HG03108 (cell line): Measurements from ENCODE around the gene TRPC4AP.

Source experiments
- ATAC-seq: cut with Tn5 transposase; IDR thresholded peaks from one replicate; pipeline ENCODE4 v1.9.1; 2021; ENCODE audit warnings: moderate library complexity; ENCODE audit not compliant: unreplicated experiment

TRPC4AP gene

DNA sequence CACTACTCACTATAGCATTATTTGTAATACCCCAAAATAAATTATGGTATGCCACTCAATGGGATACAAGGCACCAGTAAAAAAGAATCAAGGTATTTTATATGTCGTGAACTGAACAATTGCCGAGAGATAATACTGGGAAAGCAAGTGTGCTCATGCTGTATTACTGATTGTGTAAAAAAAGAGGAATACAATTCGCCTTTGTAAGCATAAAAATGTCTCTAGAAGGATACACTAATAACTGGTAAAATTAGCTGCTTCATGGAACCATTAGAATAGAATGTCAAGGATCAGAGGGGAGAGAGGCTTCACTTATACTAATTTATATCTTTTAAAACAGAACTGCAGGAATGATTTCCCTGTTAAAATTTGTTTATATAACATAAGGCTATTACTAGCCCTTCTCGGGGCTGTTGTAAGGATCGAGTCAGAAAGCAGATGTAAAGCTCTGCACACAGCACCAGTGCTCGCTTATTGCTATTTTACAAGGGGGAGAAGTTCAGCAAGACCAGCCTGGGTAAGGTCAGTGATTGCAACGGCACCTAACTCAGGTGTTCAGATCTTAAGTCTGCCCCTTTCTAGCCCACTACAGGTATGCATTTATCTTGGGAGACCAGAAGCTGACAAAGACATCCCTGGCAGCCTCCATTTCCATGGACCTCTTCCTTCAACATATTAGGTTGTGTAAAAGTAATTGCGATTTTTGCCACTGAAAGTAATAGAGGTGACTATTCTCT is 75.3 kb downstream of the TRPC4AP start:
- ATAC-seq: no peak

DNA sequence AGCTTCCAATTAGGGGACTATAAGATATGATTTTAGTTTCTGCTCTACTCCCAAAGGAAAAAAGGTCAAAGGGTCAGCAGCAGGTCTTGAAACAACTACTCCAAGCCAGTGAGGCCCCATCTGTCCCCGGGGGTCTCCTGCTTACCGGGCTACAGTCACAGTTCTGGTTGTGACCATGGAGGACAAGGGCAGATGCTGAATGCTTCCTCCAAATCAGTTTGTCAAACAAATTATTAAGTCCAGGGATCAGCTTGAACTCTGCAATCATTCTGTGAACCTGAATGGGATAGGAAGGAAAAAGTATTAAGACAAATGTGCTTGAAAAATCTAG is 76.8 kb downstream of the TRPC4AP start:
- no peak for ATAC-seq

GRCh38 chr20:35014537-35014936 is 78.1 kb downstream of the TRPC4AP start:
- no peak for ATAC-seq

DNA sequence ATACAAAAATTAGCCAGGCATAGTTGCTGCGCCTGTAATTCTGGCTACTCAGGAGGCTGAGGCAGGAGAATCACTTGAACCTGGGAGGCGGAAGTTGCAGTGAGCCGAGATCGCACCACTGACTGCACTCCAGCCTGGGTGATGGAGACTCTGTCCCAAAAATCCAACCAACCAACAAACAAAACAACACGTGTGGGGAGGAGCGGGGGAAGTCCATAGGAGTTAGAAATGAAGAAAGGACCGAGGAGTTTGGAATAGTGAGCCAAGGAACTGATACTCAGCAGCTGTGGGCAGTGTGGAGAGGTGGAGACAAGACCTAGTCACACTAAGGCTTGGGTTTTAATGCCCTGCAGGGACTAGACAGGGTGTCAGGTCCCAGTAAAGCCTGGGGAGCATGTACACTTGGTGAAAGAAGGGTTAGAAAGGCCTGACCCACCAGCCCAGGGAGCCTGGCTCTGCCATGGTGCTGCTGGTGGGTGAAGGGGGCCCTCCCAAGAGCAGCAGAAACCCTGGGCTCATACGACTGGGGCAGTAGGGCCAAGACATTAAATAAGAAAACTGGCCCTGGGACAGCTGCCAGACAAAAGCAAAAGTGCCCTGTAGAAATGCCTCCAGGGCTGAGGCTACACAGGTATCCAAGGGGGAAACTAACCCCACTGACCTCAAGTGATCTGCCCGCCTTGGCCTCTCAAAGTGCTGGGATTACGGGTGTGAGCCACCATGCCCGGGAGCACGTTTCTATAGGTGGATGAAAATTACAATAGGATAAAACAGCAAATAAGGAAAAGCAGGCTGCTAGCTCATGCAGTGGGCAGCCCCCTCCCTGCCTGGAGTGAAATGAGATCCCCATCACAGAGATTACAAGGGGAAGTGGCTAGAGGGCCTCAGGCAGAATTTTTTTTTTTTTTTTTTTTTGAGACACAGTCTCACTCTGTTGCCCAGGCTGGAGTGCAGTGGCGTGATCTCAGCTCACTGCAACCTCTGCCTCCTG is 78.9 kb downstream of the TRPC4AP start:
- no peak for ATAC-seq

GRCh38 chr20:35012227-35013069 is 80.2 kb downstream of the TRPC4AP start:
- ATAC-seq: no peak

GRCh38 chr20:35011589-35012226 is 80.9 kb downstream of the TRPC4AP start:
- no peak for ATAC-seq

- ATAC-seq: no peak
Measured at GRCh38 chr20:35010405-35011192, 82.0 kb downstream of the TRPC4AP start.

- ATAC-seq: no peak
Measured at GRCh38 chr20:35009665-35010328, 82.8 kb downstream of the TRPC4AP start.

GRCh38 chr20:35008411-35009342 is 83.9 kb downstream of the TRPC4AP start:
- no peak for ATAC-seq

- ATAC-seq: no peak
Measured at GRCh38 chr20:35007891-35008290, 84.7 kb downstream of the TRPC4AP start.

DNA sequence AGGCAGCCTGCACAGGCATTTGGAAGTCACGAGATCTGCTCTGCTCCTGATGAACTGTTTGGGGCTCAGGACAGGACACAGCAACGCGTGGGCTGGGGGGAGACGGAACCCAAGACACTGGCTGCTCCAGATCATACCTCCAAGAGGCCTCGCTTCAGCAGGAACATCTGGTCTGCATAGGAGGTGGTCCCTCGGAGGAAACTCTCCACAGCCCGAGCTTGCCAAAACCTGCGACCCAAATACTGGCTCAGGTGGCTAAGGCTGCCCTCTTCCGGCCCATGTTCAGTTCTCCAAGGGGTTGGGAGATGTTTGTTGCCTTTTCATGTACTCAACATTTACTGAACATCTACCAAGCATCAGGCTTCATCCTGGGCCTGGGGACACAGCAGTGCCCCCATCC is 85.2 kb downstream of the TRPC4AP start:
- no peak for ATAC-seq

GRCh38 chr20:35006531-35006971 is 86.1 kb downstream of the TRPC4AP start:
- no peak for ATAC-seq

DNA sequence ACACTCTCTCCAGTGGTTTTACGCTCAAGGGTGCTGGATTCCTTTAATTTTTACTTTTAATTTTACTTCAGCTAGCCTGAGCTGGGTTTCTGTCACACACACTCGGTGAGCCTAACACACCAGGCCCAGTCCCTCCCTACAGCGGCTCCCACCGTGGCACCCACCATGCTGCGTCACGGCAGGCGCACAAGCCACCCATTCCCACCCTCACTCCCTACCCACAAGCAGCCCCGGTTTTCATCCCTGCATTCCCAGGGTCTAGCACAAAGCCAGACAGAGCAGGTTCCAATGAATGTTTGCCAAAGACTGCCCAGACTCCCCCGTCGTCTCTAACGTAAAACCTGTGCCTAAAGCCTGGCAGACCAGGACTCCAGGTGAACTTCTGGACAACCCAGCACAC is 86.6 kb downstream of the TRPC4AP start:
- no peak for ATAC-seq

DNA sequence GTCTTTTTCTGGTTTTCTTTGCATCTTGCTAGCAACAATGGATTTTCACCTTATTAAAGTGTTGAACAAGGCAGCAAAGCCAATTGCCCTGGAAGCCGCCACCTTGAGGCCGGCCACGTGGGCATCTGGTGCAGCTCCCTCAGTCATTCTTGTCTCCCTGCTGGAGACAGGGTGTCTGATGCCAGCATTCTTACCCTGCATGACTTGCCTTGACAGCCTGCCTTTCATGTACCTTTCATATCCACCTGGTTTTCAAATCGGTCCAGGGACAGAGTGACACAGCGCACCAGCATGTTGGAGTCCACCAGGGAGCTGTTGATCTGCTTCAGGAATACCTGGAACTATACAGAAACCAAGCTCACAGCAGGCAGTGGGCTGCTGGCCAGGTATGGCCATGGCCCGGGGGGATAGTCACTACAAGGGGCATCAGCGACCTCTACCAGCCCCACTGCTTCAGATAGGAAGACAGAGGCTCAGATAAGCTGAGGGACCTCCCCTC is 87.1 kb downstream of the TRPC4AP start:
- ATAC-seq: no peak

GRCh38 chr20:35004749-35005462 is 87.7 kb downstream of the TRPC4AP start:
- no peak for ATAC-seq

DNA sequence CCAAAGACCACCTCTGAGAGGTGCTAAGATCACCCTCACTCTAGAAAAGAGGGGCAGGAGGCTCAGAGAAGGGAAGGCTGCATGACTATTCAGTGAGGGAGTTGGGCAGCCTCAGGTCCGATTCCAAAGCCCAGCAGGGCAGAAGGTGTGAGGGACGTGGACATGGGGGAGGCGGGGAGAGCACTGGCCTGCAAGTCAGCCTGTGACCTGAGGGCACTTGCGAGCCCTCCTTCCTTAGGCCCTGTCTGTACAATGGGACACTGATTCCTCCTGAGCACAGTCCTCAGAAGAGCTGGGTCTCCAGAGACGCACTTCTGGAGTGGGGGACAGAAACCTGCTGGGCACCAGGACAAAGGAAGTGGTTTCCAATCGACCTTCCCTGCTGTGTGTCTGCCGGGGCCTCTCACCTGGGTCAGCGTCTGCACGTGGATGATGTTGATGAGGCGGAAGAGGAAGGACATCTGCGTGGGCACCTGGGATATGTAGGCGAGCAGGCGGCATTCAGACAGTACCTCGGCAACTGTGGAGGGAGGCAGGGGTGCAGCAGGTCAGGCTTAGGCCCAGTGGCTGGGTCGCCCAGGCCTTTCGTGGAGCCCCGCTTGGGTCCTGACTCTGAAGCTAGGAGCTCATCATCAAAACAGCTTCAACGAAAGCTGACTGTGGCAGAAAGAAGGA is 88.4 kb downstream of the TRPC4AP start:
- no peak for ATAC-seq
